ENCODE results near the gene ACKR2. TPM values are rescaled to one million over a fixed set of nuclear protein-coding genes. Genes with fewer than 3 reads are reported as not detected.

Gene ACKR2
- total RNA-seq, 2 donors from 2014 or later = 1.1 to 1.2 TPM

- DNase-seq (no peak), ATAC-seq (replicated peaks in 1 of 2) (no peak)
- Mint-ChIP-seq H3K4me1 (ENCODE audit: low read depth) (peaks cover 8% of the 10 kb centered on the region), H3K36me3 (ENCODE audit: insufficient read depth in 2 of 2) (peaks cover 4% of the 10 kb centered on the region in 2 donors), H3K9me3 (peaks cover 0 to 2% of the 10 kb centered on the region in 2 donors), H3K27ac (no peak overlapping the region), H3K4me3 (no peak overlapping the region), H3K27me3 (ENCODE audit: low read depth) (peaks cover 2% of the 10 kb centered on the region)
Observed at GRCh38 chr3:42898896-42899675, 89.8 kb downstream of the ACKR2 start.

- Mint-ChIP-seq H3K27ac (no peak overlapping the region), H3K9me3 (peaks cover 2 to 8% of the 10 kb centered on the region in 2 donors), H3K27me3 (ENCODE audit: low read depth) (peaks cover 16% of the 10 kb centered on the region), H3K4me3 (no peak overlapping the region), H3K4me1 (ENCODE audit: low read depth) (peaks cover 8% of the 10 kb centered on the region), H3K36me3 (ENCODE audit: insufficient read depth in 2 of 2) (peaks cover 10 to 13% of the 10 kb centered on the region in 2 donors)
- DNase-seq = no peak
- ATAC-seq (replicated peaks in 1 of 2) = no peak
Observed at GRCh38 chr3:42900226-42901072, 91.2 kb downstream of the ACKR2 start.

- peaks cover 21% of the 10 kb centered on the region for H3K27me3 Mint-ChIP-seq (ENCODE audit: low read depth)
- DNase-seq (no peak), ATAC-seq (replicated peaks in 1 of 2) (no peak)
- peaks cover 13% of the 10 kb centered on the region for H3K4me1 Mint-ChIP-seq (ENCODE audit: low read depth)
- no peak overlapping the region for H3K27ac Mint-ChIP-seq
- H3K36me3 Mint-ChIP-seq (ENCODE audit: insufficient read depth in 2 of 2) = peaks cover 10 to 13% of the 10 kb centered on the region in 2 donors
- H3K4me3 Mint-ChIP-seq = no peak overlapping the region
- H3K9me3 Mint-ChIP-seq = peaks cover 2 to 8% of the 10 kb centered on the region in 2 donors
Observed at GRCh38 chr3:42901073-42901415, 91.8 kb downstream of the ACKR2 start.

- Mint-ChIP-seq H3K27ac (no peak overlapping the region), H3K4me3 (no peak overlapping the region), H3K9me3 (peaks cover 2 to 8% of the 10 kb centered on the region in 2 donors), H3K36me3 (ENCODE audit: insufficient read depth in 2 of 2) (peaks cover 12 to 17% of the 10 kb centered on the region in 2 donors), H3K4me1 (ENCODE audit: low read depth) (peaks cover 22% of the 10 kb centered on the region), H3K27me3 (ENCODE audit: low read depth) (peaks cover 31% of the 10 kb centered on the region)
- DNase-seq = no peak
- no peak for ATAC-seq (replicated peaks in 1 of 2)
Observed at GRCh38 chr3:42902257-42902656, 93.0 kb downstream of the ACKR2 start.

- Mint-ChIP-seq H3K27ac (no peak overlapping the region), H3K9me3 (peaks cover 2 to 8% of the 10 kb centered on the region in 2 donors), H3K4me1 (ENCODE audit: low read depth) (peaks cover 22% of the 10 kb centered on the region), H3K36me3 (ENCODE audit: insufficient read depth in 2 of 2) (peaks cover 12 to 17% of the 10 kb centered on the region in 2 donors), H3K4me3 (no peak overlapping the region), H3K27me3 (ENCODE audit: low read depth) (peaks cover 33% of the 10 kb centered on the region)
- ATAC-seq (replicated peaks in 1 of 2) (no peak), DNase-seq (no peak)
Observed at GRCh38 chr3:42904076-42904475, 94.8 kb downstream of the ACKR2 start.

GRCh38 chr3:42905740-42906069, 96.5 kb downstream of the ACKR2 start:
- H3K27ac Mint-ChIP-seq = no peak overlapping the region
- peaks cover 21% of the 10 kb centered on the region for H3K4me1 Mint-ChIP-seq (ENCODE audit: low read depth)
- H3K9me3 Mint-ChIP-seq = peaks cover 7 to 8% of the 10 kb centered on the region in 2 donors
- DNase-seq (no peak), ATAC-seq (replicated peaks in 1 of 2) (peak; percentile 47 to 52)
- H3K27me3 Mint-ChIP-seq (ENCODE audit: low read depth) = peaks cover 33% of the 10 kb centered on the region
- H3K4me3 Mint-ChIP-seq = peak overlapping the region; percentile 67 to 71
- H3K36me3 Mint-ChIP-seq (ENCODE audit: insufficient read depth in 2 of 2) = peaks cover 17 to 21% of the 10 kb centered on the region in 2 donors

GRCh38 chr3:42906070-42906847, 97.0 kb downstream of the ACKR2 start, which contains the start of gene ZNF662:
TSS of gene ZNF662 (plus strand) at chr3:42906142. CDS start at chr3:42908115, 1,973 bp downstream.
- Mint-ChIP-seq H3K9me3 (peaks cover 7 to 8% of the 10 kb centered on the region in 2 donors), H3K27ac (peak within 1 kb of the TSS; percentile 4), H3K4me3 (peak within 1 kb of the TSS; percentile 67 to 71), H3K36me3 (ENCODE audit: insufficient read depth in 2 of 2) (peaks cover 17 to 21% of the 10 kb centered on the region in 2 donors), H3K4me1 (ENCODE audit: low read depth) (peaks cover 15% of the 10 kb centered on the region), H3K27me3 (ENCODE audit: low read depth) (peaks cover 33% of the 10 kb centered on the region)
- ATAC-seq (replicated peaks in 1 of 2) (peak; percentile 81 to 84), DNase-seq (peak; percentile 32 to 57)

GRCh38 chr3:42906848-42907183, 97.6 kb downstream of the ACKR2 start:
- Mint-ChIP-seq H3K27ac (peak overlapping the region; percentile 4), H3K4me1 (ENCODE audit: low read depth) (peaks cover 15% of the 10 kb centered on the region), H3K27me3 (ENCODE audit: low read depth) (peaks cover 33% of the 10 kb centered on the region), H3K4me3 (peak overlapping the region; percentile 58 to 67), H3K36me3 (ENCODE audit: insufficient read depth in 2 of 2) (peaks cover 19 to 21% of the 10 kb centered on the region in 2 donors), H3K9me3 (peaks cover 7 to 8% of the 10 kb centered on the region in 2 donors)
- ATAC-seq (replicated peaks in 1 of 2) = no peak
- DNase-seq = no peak

GRCh38 chr3:42908675-42909074, 99.4 kb downstream of the ACKR2 start:
- Mint-ChIP-seq H3K36me3 (ENCODE audit: insufficient read depth in 2 of 2) (peaks cover 21 to 25% of the 10 kb centered on the region in 2 donors), H3K4me1 (ENCODE audit: low read depth) (peaks cover 15% of the 10 kb centered on the region), H3K27me3 (ENCODE audit: low read depth) (peaks cover 33% of the 10 kb centered on the region), H3K9me3 (peaks cover 12% of the 10 kb centered on the region in 2 donors), H3K27ac (peak overlapping the region; percentile 21), H3K4me3 (no peak overlapping the region)
- ATAC-seq (replicated peaks in 1 of 2) (no peak), DNase-seq (no peak)

GRCh38 chr3:42911551-42911950, 102.3 kb downstream of the ACKR2 start:
- Mint-ChIP-seq H3K36me3 (ENCODE audit: insufficient read depth in 2 of 2) (peaks cover 26 to 35% of the 10 kb centered on the region in 2 donors), H3K27ac (no peak overlapping the region)
- peak in 1 of 2 donors; percentile 76 for ATAC-seq (replicated peaks in 1 of 2)

GRCh38 chr3:42914771-42915515, 105.7 kb downstream of the ACKR2 start:
- ATAC-seq (replicated peaks in 1 of 2) (no peak), DNase-seq (no peak)
- H3K27ac Mint-ChIP-seq = no peak overlapping the region
- H3K4me1 Mint-ChIP-seq (ENCODE audit: low read depth) = no peaks in the 10 kb centered on the region
- peaks cover 13 to 35% of the 10 kb centered on the region in 2 donors for H3K9me3 Mint-ChIP-seq
- H3K27me3 Mint-ChIP-seq (ENCODE audit: low read depth) = no peaks in the 10 kb centered on the region
- no peak overlapping the region for H3K4me3 Mint-ChIP-seq
- H3K36me3 Mint-ChIP-seq (ENCODE audit: insufficient read depth in 2 of 2) = peaks cover 28 to 44% of the 10 kb centered on the region in 2 donors

More at GRCh38 chr3:42911551-42911950, 102.3 kb downstream of the ACKR2 start:
- no peak overlapping the region for H3K4me3 Mint-ChIP-seq
- H3K4me1 Mint-ChIP-seq (ENCODE audit: low read depth) = peaks cover 7% of the 10 kb centered on the region
- H3K27me3 Mint-ChIP-seq (ENCODE audit: low read depth) = peaks cover 8% of the 10 kb centered on the region
- no peak for DNase-seq
- H3K9me3 Mint-ChIP-seq = peaks cover 10 to 28% of the 10 kb centered on the region in 2 donors
